Astrocyte (in vitro differentiated cells and primary cell): ENCODE results near the gene RAB38. TPM values are rescaled to one million over a fixed set of nuclear protein-coding genes. Genes with fewer than 3 reads are reported as not detected.

ENCODE experiments used
- DNase-seq: peaks from one replicate; pipeline ENCODE4 v3.0.0-alpha.2; 2010; ENCODE audit warnings: low read depth
- FAIRE-seq: peaks from 2 replicates; lab custom pipeline; 2011; peaks lifted over from hg19 to GRCh38; lab: Jason Lieb, UNC
- H2AFZ ChIP-seq: 2 replicates; pipeline ENCODE4 v1.6.0; 2012; ENCODE audit warnings: low read depth, low read length, inconsistent platforms
- H3K27ac ChIP-seq: 2 replicates; pipeline ENCODE4 v1.5.1; 2011; ENCODE audit warnings: low read depth, low read length, inconsistent platforms
- H3K27me3 ChIP-seq: 2 replicates; pipeline ENCODE4 v1.6.0; 2011; ENCODE audit warnings: low read length, inconsistent platforms; ENCODE audit not compliant: insufficient read depth
- H3K36me3 ChIP-seq: 2 replicates; pipeline ENCODE4 v1.5.1; 2011; ENCODE audit warnings: low read length, inconsistent platforms; ENCODE audit not compliant: insufficient read depth
- H3K4me1 ChIP-seq: 2 replicates; pipeline ENCODE4 v1.5.1; 2011; ENCODE audit warnings: low read length, inconsistent platforms; ENCODE audit not compliant: insufficient read depth
- H3K4me2 ChIP-seq: 2 replicates; pipeline ENCODE4 v1.6.0; 2012; ENCODE audit warnings: low read length, inconsistent platforms
- H3K4me3 ChIP-seq: 2 replicates; pipeline ENCODE4 v1.5.1; 2011; ENCODE audit warnings: low read depth, mild to moderate bottlenecking, low read length, inconsistent platforms; ENCODE audit not compliant: insufficient read depth
- H3K79me2 ChIP-seq: 2 replicates; pipeline ENCODE4 v1.6.0; 2012; ENCODE audit warnings: mild to moderate bottlenecking, low read length, inconsistent platforms; ENCODE audit not compliant: insufficient read depth
- H3K9ac ChIP-seq: 2 replicates; pipeline ENCODE4 v1.6.0; 2012; ENCODE audit warnings: mild to moderate bottlenecking, low read length, inconsistent platforms
- H3K9me3 ChIP-seq: 2 replicates; pipeline ENCODE4 v1.5.1; 2012; ENCODE audit warnings: low read depth, mild to moderate bottlenecking, low read length, inconsistent platforms; ENCODE audit not compliant: insufficient read depth
- H4K20me1 ChIP-seq: 2 replicates; pipeline ENCODE4 v1.6.0; 2012; ENCODE audit warnings: low read length, inconsistent platforms; ENCODE audit not compliant: insufficient read depth
- H3K27ac Mint-ChIP-seq: one replicate; pipeline ENCODE4 v1.8.0; 2021; ENCODE audit warnings: mild to moderate bottlenecking, mixed read lengths; ENCODE audit not compliant: unreplicated experiment
- H3K27me3 Mint-ChIP-seq: one replicate; pipeline ENCODE4 v1.8.0; 2021; ENCODE audit warnings: low read depth, mixed read lengths; ENCODE audit not compliant: unreplicated experiment
- H3K36me3 Mint-ChIP-seq: one replicate; pipeline ENCODE4 v1.8.0; 2021; ENCODE audit warnings: low read depth, mixed read lengths; ENCODE audit not compliant: unreplicated experiment
- H3K4me1 Mint-ChIP-seq: one replicate; pipeline ENCODE4 v1.8.0; 2021; ENCODE audit warnings: low read depth, mixed read lengths; ENCODE audit not compliant: unreplicated experiment
- H3K4me3 Mint-ChIP-seq: one replicate; pipeline ENCODE4 v1.8.0; 2021; ENCODE audit warnings: mild to moderate bottlenecking, moderate library complexity, mixed read lengths; ENCODE audit not compliant: unreplicated experiment
- H3K9me3 Mint-ChIP-seq: one replicate; pipeline ENCODE4 v1.8.0; 2021; ENCODE audit warnings: mild to moderate bottlenecking, mixed read lengths; ENCODE audit not compliant: unreplicated experiment
- EZH2 ChIP-seq: IDR thresholded peaks from 2 replicates; pipeline ENCODE4 v1.6.1; 2012; ENCODE audit warnings: mild to moderate bottlenecking, low read length, inconsistent platforms; ENCODE audit not compliant: insufficient read depth
- total RNA-seq: library from RNA; stranded (reverse); gene quantifications from 2 replicates; pipeline ENCODE4 v1.2.1, GENCODE V29; 2021
- TF ChIP-seq, protein P1 (sequence below): IDR thresholded peaks from 2 replicates; pipeline ENCODE4 v1.5.1; 2011; ENCODE audit warnings: low read depth, mild to moderate bottlenecking, inconsistent platforms, low read length, moderate library complexity; ENCODE audit not compliant: insufficient read depth

The RAB38 gene
- total RNA-seq, 1 donor from 2014 or later, result 3.2 TPM

DNA sequence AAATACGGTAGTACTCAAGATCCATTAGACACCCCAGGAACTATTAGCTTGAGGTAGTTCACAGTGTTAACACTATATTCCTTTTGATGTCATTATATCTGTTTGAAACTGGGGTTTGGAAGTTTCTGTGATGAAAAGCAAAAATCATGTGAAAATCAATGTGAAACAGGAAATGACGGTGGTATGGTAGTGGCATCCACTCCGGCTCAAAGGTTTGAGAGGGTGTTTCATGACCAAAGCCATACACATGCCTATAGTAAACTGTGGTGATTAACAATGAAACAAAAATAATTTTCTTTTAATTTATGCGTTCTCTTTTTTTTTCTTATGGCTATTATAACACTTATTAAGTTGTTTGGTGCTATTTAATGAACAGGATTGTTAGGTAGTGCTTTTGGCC lies 10.9 kb downstream of the RAB38 start:
- H3K4me1 ChIP-seq, result no peaks in the 10 kb centered on the region
- H4K20me1 ChIP-seq, result no peaks in the 10 kb centered on the region
- Mint-ChIP-seq H3K4me3 (no peak overlapping the region), H3K9me3 (no peaks in the 10 kb centered on the region), H3K4me1 (peaks cover 6% of the 10 kb centered on the region), H3K36me3 (no peaks in the 10 kb centered on the region), H3K27me3 (no peaks in the 10 kb centered on the region), H3K27ac (no peak overlapping the region)
- H2AFZ ChIP-seq, result no peak overlapping the region
- TF ChIP-seq, protein P1, sequence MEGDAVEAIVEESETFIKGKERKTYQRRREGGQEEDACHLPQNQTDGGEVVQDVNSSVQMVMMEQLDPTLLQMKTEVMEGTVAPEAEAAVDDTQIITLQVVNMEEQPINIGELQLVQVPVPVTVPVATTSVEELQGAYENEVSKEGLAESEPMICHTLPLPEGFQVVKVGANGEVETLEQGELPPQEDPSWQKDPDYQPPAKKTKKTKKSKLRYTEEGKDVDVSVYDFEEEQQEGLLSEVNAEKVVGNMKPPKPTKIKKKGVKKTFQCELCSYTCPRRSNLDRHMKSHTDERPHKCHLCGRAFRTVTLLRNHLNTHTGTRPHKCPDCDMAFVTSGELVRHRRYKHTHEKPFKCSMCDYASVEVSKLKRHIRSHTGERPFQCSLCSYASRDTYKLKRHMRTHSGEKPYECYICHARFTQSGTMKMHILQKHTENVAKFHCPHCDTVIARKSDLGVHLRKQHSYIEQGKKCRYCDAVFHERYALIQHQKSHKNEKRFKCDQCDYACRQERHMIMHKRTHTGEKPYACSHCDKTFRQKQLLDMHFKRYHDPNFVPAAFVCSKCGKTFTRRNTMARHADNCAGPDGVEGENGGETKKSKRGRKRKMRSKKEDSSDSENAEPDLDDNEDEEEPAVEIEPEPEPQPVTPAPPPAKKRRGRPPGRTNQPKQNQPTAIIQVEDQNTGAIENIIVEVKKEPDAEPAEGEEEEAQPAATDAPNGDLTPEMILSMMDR, result no peak
- TF ChIP-seq EZH2, result no peak
- no peak overlapping the region for H3K4me3 ChIP-seq
- no peaks in the 10 kb centered on the region for H3K36me3 ChIP-seq
- H3K9me3 ChIP-seq, result no peaks in the 10 kb centered on the region
- DNase-seq (no peak), FAIRE-seq (peak; percentile 13)
- H3K79me2 ChIP-seq, result no peaks in the 10 kb centered on the region
- H3K27ac ChIP-seq, result no peak overlapping the region
- no peak overlapping the region for H3K9ac ChIP-seq
- no peaks in the 10 kb centered on the region for H3K27me3 ChIP-seq
- no peak overlapping the region for H3K4me2 ChIP-seq

DNA sequence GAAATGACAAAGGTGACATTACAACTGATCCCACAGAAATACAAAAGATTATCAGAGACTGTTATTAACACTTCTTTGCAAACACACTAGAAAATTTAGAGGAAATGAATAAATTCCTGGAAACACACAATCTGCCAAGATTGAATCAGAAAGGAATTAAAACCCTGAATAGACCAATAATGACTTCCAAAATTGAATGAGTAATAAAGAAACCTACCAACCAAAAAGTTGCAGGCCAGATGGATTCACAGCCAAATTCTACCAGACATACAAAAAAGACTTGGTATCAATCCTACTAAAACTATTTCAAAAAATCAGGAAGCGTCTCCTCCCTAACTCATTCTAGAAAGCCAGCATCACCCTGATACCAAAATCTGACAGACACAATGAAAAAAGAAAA lies 17.2 kb downstream of the RAB38 start:
- FAIRE-seq, result no peak
- Mint-ChIP-seq H3K36me3 (no peaks in the 10 kb centered on the region), H3K9me3 (peaks cover 13% of the 10 kb centered on the region)

DNA sequence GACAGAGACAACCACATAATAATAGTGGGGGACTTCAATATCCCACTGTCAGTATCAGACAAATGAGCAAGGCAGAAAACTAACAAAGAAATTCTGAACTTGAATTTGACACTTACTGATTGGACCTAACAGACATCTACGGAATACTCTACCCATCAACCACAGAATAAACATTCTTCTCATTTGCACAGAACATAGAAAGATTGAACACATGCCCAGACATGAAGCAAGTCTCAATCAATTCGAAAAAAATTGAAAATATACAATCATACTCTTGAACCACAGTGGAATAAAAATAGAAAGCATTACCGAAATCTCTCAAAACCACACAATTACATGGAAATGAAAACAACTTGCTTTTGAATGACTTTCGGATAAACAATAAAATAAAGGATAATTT lies 17.9 kb downstream of the RAB38 start:
- no peaks in the 10 kb centered on the region for H3K27me3 Mint-ChIP-seq
- FAIRE-seq, result no peak
- H4K20me1 ChIP-seq, result no peaks in the 10 kb centered on the region
- H3K9me3 ChIP-seq, result peaks cover 8% of the 10 kb centered on the region
- no peak overlapping the region for H3K9ac ChIP-seq
- no peaks in the 10 kb centered on the region for H3K4me1 ChIP-seq
- H3K9me3 Mint-ChIP-seq, result peaks cover 13% of the 10 kb centered on the region
- H3K36me3 ChIP-seq, result no peaks in the 10 kb centered on the region
- no peak overlapping the region for H3K27ac ChIP-seq
- no peak overlapping the region for H3K4me2 ChIP-seq
- no peak overlapping the region for H3K27ac Mint-ChIP-seq
- peaks cover 4% of the 10 kb centered on the region for H3K4me1 Mint-ChIP-seq
- no peak overlapping the region for H2AFZ ChIP-seq
- H3K79me2 ChIP-seq, result no peaks in the 10 kb centered on the region
- no peak for TF ChIP-seq EZH2
- TF ChIP-seq, protein P1, result no peak
- H3K36me3 Mint-ChIP-seq, result no peaks in the 10 kb centered on the region
- H3K27me3 ChIP-seq, result no peaks in the 10 kb centered on the region
- no peak overlapping the region for H3K4me3 Mint-ChIP-seq
- DNase-seq, result no peak
- H3K4me3 ChIP-seq, result no peak overlapping the region

More for the DNA sequence above, 17.2 kb downstream of the RAB38 start:
- no peak overlapping the region for H3K27ac Mint-ChIP-seq
- Histone ChIP-seq H3K27me3 (no peaks in the 10 kb centered on the region), H3K9me3 (peaks cover 8% of the 10 kb centered on the region), H3K27ac (no peak overlapping the region), H3K36me3 (no peaks in the 10 kb centered on the region), H3K9ac (no peak overlapping the region), H2AFZ (no peak overlapping the region), H3K4me2 (no peak overlapping the region), H3K4me1 (no peaks in the 10 kb centered on the region), H3K79me2 (no peaks in the 10 kb centered on the region), H3K4me3 (no peak overlapping the region), H4K20me1 (no peaks in the 10 kb centered on the region)
- no peaks in the 10 kb centered on the region for H3K27me3 Mint-ChIP-seq
- H3K4me1 Mint-ChIP-seq, result no peaks in the 10 kb centered on the region
- TF ChIP-seq, protein P1, result no peak
- TF ChIP-seq EZH2, result no peak
- DNase-seq, result no peak
- no peak overlapping the region for H3K4me3 Mint-ChIP-seq
